ENCODE measurements around the gene ARHGAP28.
"Not testable (repeated sequence)": the region's sequence is repeated elsewhere in the genome, so short reads cannot be mapped to it uniquely, and the experiment has no call there.

GRCh38 chr18:6845521-6845920, 116.0 kb downstream of the ARHGAP28 start:
- not testable (repeated sequence) for TF ChIP-seq CTCF (IDR thresholded peaks at IDR 0.05); REST (IDR thresholded peaks at IDR 0.05; ENCODE audit: insufficient read depth in 1 of 2, low read depth in 2 of 2, low read length in 1 of 2)
